Trophoblast cell (in vitro differentiated cells and primary cell): ENCODE results near the gene TRABD2B.

Experiments
- DNase-seq, 2 donors: peaks; one replicate each; pipeline ENCODE4 v3.0.0-alpha.2; 2016
- H2AFZ ChIP-seq: 2 replicates; pipeline ENCODE4 v1.6.1; 2013; ENCODE audit warnings: low read length, moderate library complexity, mild to moderate bottlenecking; ENCODE audit not compliant: insufficient read depth, poor library complexity
- H2AK5ac ChIP-seq: 2 replicates; pipeline ENCODE4 v1.6.1; 2013; ENCODE audit warnings: mild to moderate bottlenecking, low read length
- H2BK120ac ChIP-seq: 2 replicates; pipeline ENCODE4 v1.6.1; 2013; ENCODE audit warnings: low read length, mild to moderate bottlenecking, moderate library complexity; ENCODE audit not compliant: insufficient read depth, poor library complexity
- H2BK12ac ChIP-seq: 2 replicates; pipeline ENCODE4 v1.6.1; 2013; ENCODE audit warnings: mild to moderate bottlenecking, low read length, moderate library complexity
- H2BK5ac ChIP-seq: 2 replicates; pipeline ENCODE4 v1.6.1; 2013; ENCODE audit warnings: low read length, low read depth, moderate library complexity, mild to moderate bottlenecking; ENCODE audit not compliant: poor library complexity
- H3K14ac ChIP-seq: 2 replicates; pipeline ENCODE4 v1.6.1; 2013; ENCODE audit warnings: mild to moderate bottlenecking, low read length
- H3K18ac ChIP-seq: 2 replicates; pipeline ENCODE4 v1.6.1; 2013; ENCODE audit warnings: mild to moderate bottlenecking, low read length
- H3K23ac ChIP-seq: 2 replicates; pipeline ENCODE4 v1.6.1; 2013; ENCODE audit warnings: low read length
- H3K27ac ChIP-seq: 2 replicates; pipeline ENCODE4 v1.5.1; 2013; ENCODE audit warnings: low read depth, mild to moderate bottlenecking, inconsistent platforms, low read length, moderate library complexity
- H3K27me3 ChIP-seq: 2 replicates; pipeline ENCODE4 v1.6.1; 2013; ENCODE audit warnings: inconsistent platforms, mild to moderate bottlenecking, low read length, moderate library complexity; ENCODE audit not compliant: insufficient read depth
- H3K36me3 ChIP-seq, 2 experiments: 1 replicate in 1 of 2; 2 replicates in 1 of 2; pipeline ENCODE4 v1.6.1; 2013; ENCODE audit warnings: low read length in 2 of 2, mild to moderate bottlenecking in 2 of 2, moderate library complexity in 1 of 2; ENCODE audit not compliant: insufficient read depth in 2 of 2, control insufficient read depth in 1 of 2
- H3K4ac ChIP-seq: 2 replicates; pipeline ENCODE4 v1.6.1; 2013; ENCODE audit warnings: low read depth, mild to moderate bottlenecking, low read length, moderate library complexity
- H3K4me1 ChIP-seq, 2 experiments: 1 replicate in 1 of 2; 2 replicates in 1 of 2; pipeline ENCODE4 v1.6.1; 2013; ENCODE audit warnings: low read length in 2 of 2, mild to moderate bottlenecking in 2 of 2, moderate library complexity in 1 of 2; ENCODE audit not compliant: insufficient read depth in 2 of 2, control insufficient read depth in 1 of 2
- H3K4me2 ChIP-seq: 2 replicates; pipeline ENCODE4 v1.6.1; 2013; ENCODE audit warnings: inconsistent platforms, mild to moderate bottlenecking, low read length, moderate library complexity
- H3K4me3 ChIP-seq: 2 replicates; pipeline ENCODE4 v1.5.1; 2013; ENCODE audit warnings: mild to moderate bottlenecking, low read depth, low read length, inconsistent platforms
- H3K79me1 ChIP-seq: one replicate; pipeline ENCODE4 v1.6.1; 2013; ENCODE audit warnings: low read length
- H3K79me2 ChIP-seq: 2 replicates; pipeline ENCODE4 v1.6.1; 2013; ENCODE audit warnings: low read length, mild to moderate bottlenecking; ENCODE audit not compliant: control insufficient read depth, insufficient read depth, poor library complexity
- H3K9ac ChIP-seq: 2 replicates; pipeline ENCODE4 v1.6.1; 2013; ENCODE audit warnings: mild to moderate bottlenecking, low read length
- H3K9me3 ChIP-seq: 2 replicates; pipeline ENCODE4 v1.6.1; 2013; ENCODE audit warnings: low read depth, mild to moderate bottlenecking, control low read depth, inconsistent platforms, low read length; ENCODE audit not compliant: insufficient read depth
- H4K12ac ChIP-seq: 2 replicates; pipeline ENCODE4 v1.6.1; 2013; ENCODE audit warnings: low read depth, mild to moderate bottlenecking, low read length, moderate library complexity
- H4K8ac ChIP-seq: 2 replicates; pipeline ENCODE4 v1.6.1; 2013; ENCODE audit warnings: low read depth, mild to moderate bottlenecking, low read length, moderate library complexity
- H4K91ac ChIP-seq: one replicate; pipeline ENCODE4 v1.6.1; 2013; ENCODE audit warnings: low read depth, mild to moderate bottlenecking, low read length, moderate library complexity
- WGBS: extraction: QIAGEN DNeasy Blood & Tissue Kit; methylation state at CpG from one replicate; pipeline ENCODE4 v1.1.7; 2013; ENCODE audit warnings: missing lambda C conversion rate; ENCODE audit not compliant: insufficient read length, insufficient coverage; ENCODE audit errors: extremely low coverage; 5-methylcytosine and 5-hydroxymethylcytosine counted together

Gene TRABD2B

GRCh38 chr1:47828978-47829377, 168.2 kb downstream of the TRABD2B start:
- Histone ChIP-seq H3K23ac (no peak overlapping the region), H2BK12ac (no peak overlapping the region), H4K12ac (no peak overlapping the region), H3K4me1 (no peaks in the 10 kb centered on the region), H3K79me1 (no peaks in the 10 kb centered on the region), H3K4me3 (peak overlapping the region; percentile 32), H4K8ac (no peak overlapping the region), H3K4me2 (no peak overlapping the region), H4K91ac (no peak overlapping the region), H2AFZ (no peak overlapping the region), H2AK5ac (no peak overlapping the region), H3K27ac (no peak overlapping the region), H3K18ac (no peak overlapping the region), H3K27me3 (no peaks in the 10 kb centered on the region), H3K36me3 (no peaks in the 10 kb centered on the region), H2BK5ac (no peak overlapping the region), H3K9ac (no peak overlapping the region), H3K4ac (no peak overlapping the region), H3K79me2 (no peaks in the 10 kb centered on the region), H3K14ac (no peak overlapping the region), H3K9me3 (peaks cover 3% of the 10 kb centered on the region), H2BK120ac (no peak overlapping the region)
- DNase-seq, result no peak
- no CpG with 5 or more reads among the region's 2 CpGs for WGBS

- Histone ChIP-seq H2BK120ac (no peak overlapping the region), H3K79me1 (no peaks in the 10 kb centered on the region), H3K4me1 (no peaks in the 10 kb centered on the region), H3K36me3 (no peaks in the 10 kb centered on the region), H3K9ac (no peak overlapping the region), H3K79me2 (no peaks in the 10 kb centered on the region), H4K91ac (no peak overlapping the region), H3K9me3 (peaks cover 5% of the 10 kb centered on the region), H2AK5ac (no peak overlapping the region), H2BK5ac (no peak overlapping the region), H3K23ac (no peak overlapping the region), H2BK12ac (no peak overlapping the region), H3K4ac (no peak overlapping the region), H3K18ac (no peak overlapping the region), H3K27me3 (no peaks in the 10 kb centered on the region), H3K14ac (no peak overlapping the region), H3K27ac (no peak overlapping the region), H4K12ac (no peak overlapping the region), H2AFZ (no peak overlapping the region), H3K4me3 (no peak overlapping the region), H4K8ac (no peak overlapping the region), H3K4me2 (no peak overlapping the region)
- no peak for DNase-seq
- WGBS, result no CpG with 5 or more reads among the region's 6 CpGs
Measured at GRCh38 chr1:47827109-47827508, 170.1 kb downstream of the TRABD2B start.

GRCh38 chr1:47824716-47825115, 172.5 kb downstream of the TRABD2B start:
- Histone ChIP-seq H3K4me1 (no peaks in the 10 kb centered on the region), H3K36me3 (no peaks in the 10 kb centered on the region), H3K4me2 (no peak overlapping the region), H2AK5ac (no peak overlapping the region), H3K27ac (no peak overlapping the region), H3K79me2 (no peaks in the 10 kb centered on the region), H3K14ac (no peak overlapping the region), H4K8ac (no peak overlapping the region), H2BK120ac (no peak overlapping the region), H3K27me3 (no peaks in the 10 kb centered on the region), H4K12ac (no peak overlapping the region), H3K23ac (no peak overlapping the region), H4K91ac (no peak overlapping the region), H3K9ac (no peak overlapping the region), H3K4ac (no peak overlapping the region), H3K18ac (no peak overlapping the region), H2AFZ (no peak overlapping the region), H3K9me3 (peaks cover 5% of the 10 kb centered on the region), H3K79me1 (no peaks in the 10 kb centered on the region), H3K4me3 (no peak overlapping the region), H2BK12ac (no peak overlapping the region), H2BK5ac (no peak overlapping the region)
- no CpG with 5 or more reads among the region's 8 CpGs for WGBS
- no peak for DNase-seq

DNA sequence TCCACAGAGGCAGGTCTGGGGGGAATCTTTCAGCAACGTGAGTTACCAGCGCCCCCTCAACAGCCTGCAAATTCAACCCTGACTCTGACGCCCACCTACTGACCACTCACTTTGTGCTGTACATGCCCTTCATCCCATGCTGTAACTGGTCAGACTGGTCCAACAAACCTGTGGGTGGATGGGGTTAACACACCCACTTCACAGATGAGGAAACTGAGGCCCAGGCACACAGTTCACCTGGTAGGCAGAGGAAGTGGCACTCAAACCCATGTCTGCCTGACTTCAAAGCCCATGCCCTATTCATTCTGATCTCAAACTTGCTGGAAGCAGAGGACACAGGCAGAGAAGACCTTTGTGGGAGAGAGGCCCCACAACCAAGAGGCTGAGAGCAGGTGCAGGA, 172.9 kb downstream of the TRABD2B start:
- H4K12ac ChIP-seq, result no peak overlapping the region
- no peaks in the 10 kb centered on the region for H3K79me1 ChIP-seq
- H3K9me3 ChIP-seq, result peaks cover 5% of the 10 kb centered on the region
- WGBS, result no CpG with 5 or more reads among the region's 3 CpGs
- no peak for DNase-seq
- no peaks in the 10 kb centered on the region for H3K36me3 ChIP-seq
- H2AFZ ChIP-seq, result no peak overlapping the region
- no peaks in the 10 kb centered on the region for H3K79me2 ChIP-seq
- H2BK12ac ChIP-seq, result no peak overlapping the region
- H3K23ac ChIP-seq, result no peak overlapping the region
- H3K27ac ChIP-seq, result no peak overlapping the region
- no peak overlapping the region for H2BK5ac ChIP-seq
- H4K8ac ChIP-seq, result no peak overlapping the region
- no peak overlapping the region for H3K4ac ChIP-seq
- no peak overlapping the region for H2AK5ac ChIP-seq
- no peak overlapping the region for H3K4me2 ChIP-seq
- H3K4me1 ChIP-seq, result no peaks in the 10 kb centered on the region
- H3K27me3 ChIP-seq, result no peaks in the 10 kb centered on the region
- H3K9ac ChIP-seq, result no peak overlapping the region
- H3K18ac ChIP-seq, result no peak overlapping the region
- H3K14ac ChIP-seq, result no peak overlapping the region
- H4K91ac ChIP-seq, result no peak overlapping the region
- H3K4me3 ChIP-seq, result no peak overlapping the region
- no peak overlapping the region for H2BK120ac ChIP-seq
